Activated CD8-positive, alpha-beta T cell treated with anti-CD3 and anti-CD28 coated beads for 36 hours (primary cell): ENCODE results near the gene NLGN1. TPM values are rescaled to one million over a fixed set of nuclear protein-coding genes. Genes with fewer than 3 reads are reported as not detected.

Source experiments
- ATAC-seq: fragments of 200-7000 bp; cut with Tn5 transposase; one replicate; pipeline ENCODE4 v1.10.0; 2021; ENCODE audit warnings: mild to moderate bottlenecking, moderate library complexity
- CTCF ChIA-PET: fragments of 350-600 bp; sonication (Branson Sonifier 250); formaldehyde crosslinking; loops from one replicate; lab custom pipeline; 2021; ENCODE audit warnings: antibody characterized with exemption; lab: Charles Lee
- POLR2A ChIA-PET: fragments of 350-600 bp; sonication (Branson Sonifier 250); formaldehyde crosslinking; loops from one replicate; lab custom pipeline; 2021; ENCODE audit warnings: antibody characterized with exemption; lab: Charles Lee
- DNase-seq: peaks from one replicate; pipeline ENCODE4 v3.0.0-alpha.2; 2020
- H3K27ac Mint-ChIP-seq: one replicate; pipeline ENCODE4 v1.8.0; 2021; ENCODE audit warnings: mild to moderate bottlenecking, mixed read lengths
- H3K27me3 Mint-ChIP-seq: one replicate; pipeline ENCODE4 v1.8.0; 2021; ENCODE audit warnings: mixed read lengths
- H3K36me3 Mint-ChIP-seq: one replicate; pipeline ENCODE4 v1.8.0; 2021; ENCODE audit warnings: low read depth, mixed read lengths
- H3K4me1 Mint-ChIP-seq: one replicate; pipeline ENCODE4 v1.8.0; 2021; ENCODE audit warnings: low read depth, mixed read lengths
- H3K4me3 Mint-ChIP-seq: one replicate; pipeline ENCODE4 v1.8.0; 2021; ENCODE audit warnings: mild to moderate bottlenecking, moderate library complexity, mixed read lengths
- H3K9me3 Mint-ChIP-seq: one replicate; pipeline ENCODE4 v1.8.0; 2021; ENCODE audit warnings: mixed read lengths
- CTCF ChIP-seq: fragments of 200-600 bp; IDR thresholded peaks from one replicate; pipeline ENCODE4 v1.8.0; 2022; ENCODE audit warnings: antibody characterized with exemption, mild to moderate bottlenecking
- intact Hi-C: fragments of 100-400 bp; cut with micrococcal nuclease; formaldehyde crosslinking; loops from one replicate; pipeline ENCODE4 v1.10.0; 2022
- total RNA-seq, 2 experiments: library from RNA; stranded (reverse); gene quantifications; one replicate each; pipeline ENCODE4 v1.2.3, GENCODE V29; 2021

Gene NLGN1
- total RNA-seq, 2 experiments from 2014 or later, result not detected

GRCh38 chr3:174334111-174334510, 936.6 kb downstream of the NLGN1 start:
- Mint-ChIP-seq H3K4me3 (no peak overlapping the region), H3K4me1 (no peaks in the 10 kb centered on the region), H3K36me3 (no peaks in the 10 kb centered on the region), H3K27ac (no peak overlapping the region), H3K27me3 (no peaks in the 10 kb centered on the region), H3K9me3 (peaks cover 6% of the 10 kb centered on the region)
- POLR2A ChIA-PET, result no interaction called here
- ATAC-seq, result no peak
- CTCF ChIA-PET, result no interaction called here
- intact Hi-C loops, result no loop called here
- TF ChIP-seq CTCF, result no peak
- DNase-seq, result no peak

GRCh38 chr3:174335324-174335723, 937.8 kb downstream of the NLGN1 start:
- H3K4me3 Mint-ChIP-seq, result no peak overlapping the region
- intact Hi-C loops, result no loop called here
- CTCF ChIA-PET, result no interaction called here
- H3K36me3 Mint-ChIP-seq, result no peaks in the 10 kb centered on the region
- H3K9me3 Mint-ChIP-seq, result peaks cover 6% of the 10 kb centered on the region
- DNase-seq (no peak), ATAC-seq (no peak)
- POLR2A ChIA-PET, result no interaction called here
- H3K27me3 Mint-ChIP-seq, result no peaks in the 10 kb centered on the region
- TF ChIP-seq CTCF, result no peak
- no peak overlapping the region for H3K27ac Mint-ChIP-seq
- no peaks in the 10 kb centered on the region for H3K4me1 Mint-ChIP-seq

DNA sequence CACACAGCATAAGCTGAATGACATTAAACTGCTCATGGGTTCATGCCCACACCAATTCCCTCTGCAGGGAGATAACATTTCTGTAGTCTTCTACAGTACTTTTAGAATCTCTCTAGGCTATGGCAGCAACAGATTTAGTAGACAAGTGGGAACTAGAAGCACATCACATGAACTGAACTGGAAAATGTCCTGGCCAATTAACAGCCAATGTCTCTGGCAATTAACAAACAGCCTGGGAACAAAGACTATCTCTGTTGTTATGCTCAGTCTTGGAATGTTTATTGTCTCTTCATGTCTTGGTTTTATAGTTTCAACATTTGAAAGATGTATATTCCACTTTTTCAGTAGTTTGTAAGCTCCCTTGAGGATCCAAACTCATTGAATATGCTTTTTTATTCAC, 938.4 kb downstream of the NLGN1 start:
- Mint-ChIP-seq H3K27me3 (no peaks in the 10 kb centered on the region), H3K36me3 (no peaks in the 10 kb centered on the region), H3K4me3 (no peak overlapping the region), H3K27ac (no peak overlapping the region), H3K9me3 (peaks cover 3% of the 10 kb centered on the region), H3K4me1 (no peaks in the 10 kb centered on the region)
- CTCF ChIA-PET, result no interaction called here
- ATAC-seq (no peak), DNase-seq (no peak)
- intact Hi-C loops, result no loop called here
- no peak for TF ChIP-seq CTCF
- POLR2A ChIA-PET, result no interaction called here
